NK-92 treated with Interleukin-12 subunit alpha and Interleukin-12 subunit beta, amount 100 ng/mL, for 24 hours (cell line): ENCODE results near the gene IQCN.

Experiments
- DNase-seq: peaks from one replicate; lab custom pipeline; 2025; lab: John Stamatoyannopoulos, UW

Gene IQCN

DNA sequence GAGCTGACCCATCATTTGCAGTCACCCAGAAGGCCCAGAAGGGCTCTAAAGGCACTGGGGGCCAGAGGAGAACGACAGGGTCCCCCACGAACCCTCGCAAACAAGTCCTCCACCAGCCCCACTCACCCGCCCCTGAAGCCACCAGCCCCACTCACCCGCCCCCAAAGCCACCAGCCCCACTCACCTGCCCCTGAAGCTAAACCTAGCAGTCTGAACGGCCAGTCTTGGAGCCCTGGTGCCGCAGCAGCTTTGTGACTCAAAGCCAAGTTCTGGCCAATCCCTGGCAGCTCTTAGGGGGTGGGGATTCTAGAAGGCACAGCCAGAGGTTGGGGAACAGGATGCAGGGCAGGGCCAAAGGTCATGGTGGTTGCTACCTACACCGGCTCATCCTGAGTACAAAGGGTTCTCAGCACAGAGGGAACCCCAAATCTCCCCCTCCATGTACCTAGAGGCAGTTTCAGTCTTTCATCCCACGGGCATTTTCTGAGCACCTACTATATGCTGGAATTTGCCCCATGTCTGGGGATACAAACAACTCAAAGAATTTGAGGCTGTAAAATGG, at the start of gene IQCN:
Gene IQCN (minus strand): TSS at position 234 of the 562 bp plus-strand sequence. CDS start 4,974 bp downstream, outside the sequence.
- no peak for DNase-seq

- peak; percentile 99 for DNase-seq
Measured at GRCh38 chr19:18322759-18323460, 48.7 kb upstream of the IQCN start, which contains the start of gene LSM4. Gene LSM4, minus strand, starts transcription at chr19:18323076. Its CDS starts 56 bp downstream, at chr19:18323020.

DNA sequence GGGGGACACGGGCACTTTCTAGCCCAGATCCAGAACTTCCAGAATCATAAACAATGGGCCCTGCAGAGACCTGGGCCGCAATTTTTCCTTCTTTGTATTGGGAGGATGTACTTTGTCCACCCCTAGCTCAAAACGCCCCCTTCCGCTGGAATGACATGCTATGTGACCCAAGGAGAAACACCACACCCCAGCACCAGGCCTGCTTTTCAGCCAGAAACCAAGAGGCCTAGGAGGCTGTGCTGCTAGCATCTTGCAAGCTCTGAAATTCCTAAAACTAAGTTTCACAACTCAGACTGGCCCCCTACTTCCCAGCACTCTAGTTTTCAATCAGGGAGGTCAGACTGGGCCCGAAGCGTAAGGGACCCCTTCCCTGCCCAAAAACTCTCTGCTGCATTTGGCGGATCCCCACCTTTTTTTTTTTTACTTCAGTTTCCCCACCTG, 48.1 kb upstream of the IQCN start:
- DNase-seq = peak; percentile 56

- DNase-seq = no peak
Measured at GRCh38 chr19:18321734-18322102, 47.5 kb upstream of the IQCN start.

DNA sequence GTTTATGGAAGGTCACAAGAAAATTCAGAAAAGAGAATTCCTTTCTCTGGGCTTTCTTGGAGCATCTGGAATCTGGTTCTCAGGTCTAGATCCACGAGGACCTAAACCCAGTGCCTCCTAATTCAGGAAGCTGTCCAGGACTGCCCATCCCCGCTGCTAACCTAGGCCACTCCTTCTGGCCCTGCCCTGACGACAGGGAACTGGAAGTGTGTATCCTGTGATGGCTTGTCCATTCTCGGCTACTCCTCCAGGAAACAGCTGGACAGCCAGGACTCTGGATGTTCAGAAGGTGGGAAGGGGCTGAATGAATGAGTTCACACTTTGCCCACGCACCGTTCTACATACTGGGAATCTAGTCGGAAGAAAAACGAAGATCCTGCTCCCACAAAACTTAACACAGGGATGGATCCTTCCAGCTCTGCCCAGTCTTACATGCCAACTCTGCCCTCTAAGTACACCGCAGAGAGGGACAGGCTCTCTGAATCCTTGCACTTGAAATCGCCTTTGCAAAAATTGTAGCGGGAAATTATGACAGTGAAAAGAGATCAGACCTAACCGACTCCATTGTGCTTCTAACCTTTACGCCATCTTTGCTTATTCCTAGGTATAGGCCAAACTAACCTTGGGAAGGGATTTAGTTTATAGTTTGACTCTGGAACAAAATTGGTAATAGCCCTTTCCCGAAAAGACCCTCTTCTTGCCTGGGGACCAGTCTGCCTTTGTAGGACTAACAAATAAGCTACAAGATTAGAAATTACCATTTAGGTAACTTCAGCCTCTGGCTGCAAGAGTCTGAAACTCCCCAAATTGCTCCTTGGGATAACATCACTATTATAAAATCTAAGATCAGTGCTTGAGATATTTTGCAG, 46.8 kb upstream of the IQCN start:
- DNase-seq = no peak

- no peak for DNase-seq
Measured at GRCh38 chr19:18319591-18320135, 45.4 kb upstream of the IQCN start.

DNA sequence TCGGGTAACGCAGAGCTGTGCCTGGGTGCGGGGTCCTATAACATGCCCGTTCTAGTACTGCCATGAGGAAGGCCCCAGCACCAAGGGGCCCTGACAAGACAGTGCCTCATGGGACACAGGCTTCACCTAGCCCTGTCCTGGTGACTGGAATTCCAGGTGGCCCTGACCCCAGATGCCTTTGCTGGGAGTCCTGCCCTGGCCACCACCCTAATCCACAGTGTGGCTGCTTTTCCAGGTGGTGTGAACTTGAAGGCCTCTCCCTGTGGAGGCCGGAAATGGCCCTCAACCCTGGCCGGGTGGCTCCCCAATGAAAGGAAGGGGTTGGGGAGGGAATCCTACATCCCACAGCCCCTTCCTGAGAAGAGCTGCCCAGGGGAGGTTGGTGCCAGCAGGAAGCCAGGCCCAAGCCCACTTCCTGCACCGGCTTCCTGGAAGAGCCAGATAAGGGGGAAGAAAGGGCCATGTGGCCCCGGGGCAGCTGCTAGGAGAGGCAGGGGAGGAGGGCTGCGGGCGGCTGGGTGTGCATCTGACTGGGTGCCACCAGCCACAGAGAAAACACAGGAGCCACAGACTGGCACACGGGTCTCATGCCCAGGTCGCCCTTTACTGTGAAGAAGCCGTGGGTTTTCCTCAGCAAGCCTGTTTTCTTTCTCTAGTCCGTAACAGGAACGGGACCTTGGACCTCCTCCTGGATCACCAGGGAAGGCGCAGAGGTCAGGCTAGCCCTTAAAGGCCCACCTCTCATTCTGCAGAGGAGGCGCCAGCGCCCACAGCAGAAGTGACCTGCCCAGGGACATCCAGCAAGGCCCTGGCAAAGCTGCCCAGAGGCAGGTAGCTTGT, 43.9 kb upstream of the IQCN start:
- DNase-seq = no peak

- DNase-seq = no peak
Measured at GRCh38 chr19:18313398-18313797, 39.1 kb upstream of the IQCN start.

- no peak for DNase-seq
Measured at GRCh38 chr19:18312092-18312534, 37.9 kb upstream of the IQCN start.

GRCh38 chr19:18311502-18312091, 37.3 kb upstream of the IQCN start:
- DNase-seq = no peak

- DNase-seq = no peak
Measured at GRCh38 chr19:18310966-18311365, 36.7 kb upstream of the IQCN start.

- no peak for DNase-seq
Measured at GRCh38 chr19:18310118-18310909, 36.1 kb upstream of the IQCN start.

- no peak for DNase-seq
Measured at GRCh38 chr19:18309525-18310064, 35.3 kb upstream of the IQCN start.

DNA sequence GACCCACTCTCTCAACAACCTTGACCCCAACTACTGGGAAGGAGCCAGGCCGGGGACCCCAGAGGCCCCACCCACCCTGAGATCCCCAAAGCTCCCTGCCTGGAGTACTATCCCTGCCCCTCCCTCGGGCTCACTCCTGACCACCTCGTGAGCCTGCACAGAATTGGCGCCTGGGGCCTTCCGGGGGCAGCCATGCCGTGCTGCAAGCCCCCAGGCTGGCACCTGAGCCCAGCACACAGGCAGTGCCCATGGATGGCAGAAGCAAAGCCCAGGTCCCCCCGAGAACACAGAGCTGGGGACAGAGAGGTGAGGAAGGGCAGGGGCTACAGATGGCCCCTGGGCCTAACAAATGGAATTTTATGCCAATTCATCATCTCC, 34.7 kb upstream of the IQCN start:
- no peak for DNase-seq

DNA sequence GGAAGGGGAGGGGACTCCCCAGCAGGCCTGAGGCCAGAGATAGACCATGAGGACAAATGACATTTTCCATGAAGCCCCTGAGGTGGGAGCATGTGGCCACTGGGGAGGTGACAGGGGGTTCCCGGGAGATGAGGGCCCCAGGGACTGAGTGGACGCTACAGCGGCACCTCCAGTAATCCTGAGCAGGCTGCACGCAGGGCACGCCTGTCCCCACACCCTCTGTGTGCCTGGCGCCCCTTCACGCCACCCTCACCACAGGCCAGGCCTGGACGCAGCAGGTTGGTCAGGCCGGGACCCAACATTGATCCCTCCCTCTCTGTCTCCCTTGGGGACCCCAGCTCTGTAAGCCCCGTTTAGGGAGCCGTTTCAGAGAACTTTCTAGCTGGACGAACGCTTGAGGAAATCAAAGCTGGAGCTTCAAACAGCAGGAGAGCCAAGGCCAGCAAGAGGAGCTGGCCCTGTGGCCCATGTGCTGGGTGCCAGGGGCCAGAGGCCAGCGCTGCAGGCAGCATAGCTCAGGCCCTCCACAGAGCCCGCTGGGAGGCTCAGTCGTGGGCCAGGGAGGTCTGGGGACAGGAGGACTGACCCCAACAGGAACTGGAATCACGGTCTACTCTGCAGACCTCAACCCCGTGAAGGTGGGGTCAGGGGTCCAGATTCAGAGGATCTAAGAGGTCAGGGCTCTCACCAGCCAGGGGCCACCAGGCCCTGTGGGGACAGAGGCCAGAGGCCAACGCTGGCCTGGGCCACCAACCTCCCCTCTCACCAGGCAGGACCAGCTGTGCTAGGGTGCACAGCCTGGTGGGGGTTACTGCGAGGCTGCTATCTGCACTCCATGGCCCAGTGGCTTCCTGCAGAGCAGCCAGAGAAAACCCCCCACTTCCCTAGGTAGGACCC, 34.0 kb upstream of the IQCN start:
- no peak for DNase-seq

GRCh38 chr19:18307271-18307681, 33.0 kb upstream of the IQCN start:
- DNase-seq = no peak

DNA sequence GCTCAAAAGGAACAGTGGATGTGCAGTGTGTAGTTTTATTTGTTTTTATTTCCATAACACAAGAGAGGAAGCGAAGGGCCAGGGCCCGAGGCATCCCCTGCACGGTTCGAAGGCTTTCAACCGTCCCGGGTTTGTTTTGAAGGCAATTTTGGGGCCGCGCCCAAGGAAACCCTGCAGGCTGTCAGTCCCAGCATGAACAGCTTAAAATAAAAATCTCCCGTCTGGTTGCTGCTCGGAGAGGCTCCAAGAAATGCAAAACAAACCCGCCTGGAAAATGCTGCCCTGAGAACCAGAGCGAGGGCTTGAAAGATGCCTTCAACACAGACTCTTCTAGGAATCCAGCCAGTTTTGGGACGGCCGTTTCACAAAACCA, 32.6 kb upstream of the IQCN start:
- DNase-seq = no peak

DNA sequence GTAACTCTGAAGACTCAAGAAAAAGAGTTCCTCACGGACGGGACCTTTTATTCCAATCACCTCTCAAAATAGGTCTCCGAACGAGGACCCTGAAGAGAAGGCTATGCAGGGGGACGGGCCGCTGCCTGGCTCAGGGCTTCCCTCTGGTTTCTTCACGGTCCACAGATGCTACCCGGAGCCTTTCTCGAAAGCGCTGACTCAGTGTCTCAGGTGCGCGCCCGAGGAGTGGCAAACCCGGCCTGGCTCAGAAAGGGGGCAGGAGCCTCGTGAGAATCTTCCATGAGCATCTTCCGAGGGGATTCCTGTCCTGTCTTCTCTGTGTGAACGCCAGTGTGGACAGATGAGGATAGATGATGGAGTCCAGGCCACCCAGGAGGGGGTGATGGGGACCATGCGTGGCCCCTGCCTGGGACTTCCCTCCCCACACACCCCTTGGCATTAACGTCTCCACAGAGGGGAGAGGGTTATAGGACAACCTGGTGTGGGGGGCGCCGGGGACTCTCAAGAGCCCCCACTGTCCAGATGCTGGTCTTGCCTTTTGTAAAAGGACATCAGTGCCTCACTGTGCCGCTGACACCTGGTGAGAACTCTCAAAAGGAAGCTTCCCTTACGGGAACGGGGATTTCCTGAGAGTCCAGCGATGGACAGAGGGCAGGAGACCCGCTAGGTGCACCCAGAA, 32.1 kb upstream of the IQCN start:
- DNase-seq = no peak
